Thyroid gland (tissue), 4 donors: ENCODE results near the gene GRIA4. TPM values are rescaled to one million over a fixed set of nuclear protein-coding genes. Genes with fewer than 3 reads are reported as not detected.
"Not testable (repeated sequence)": the region's sequence is repeated elsewhere in the genome, so short reads cannot be mapped to it uniquely, and the experiment has no call there.

Experiments used
- DNase-seq, 2 donors: peaks; one replicate each; pipeline ENCODE4 v3.0.0-alpha.2; 2019
- H3K27ac ChIP-seq, 3 donors: fragments of 200-600 bp; sonication (generic); 1 replicate in 2 of 3; 2 replicates in 1 of 3; pipeline ENCODE4 v1.5.1; 2016 to 2019; ENCODE audit warnings: mild to moderate bottlenecking in 1 of 3, moderate library complexity in 1 of 3
- H3K27me3 ChIP-seq: fragments of 200-600 bp; sonication (generic); one replicate; pipeline ENCODE4 v1.5.1; 2019
- H3K36me3 ChIP-seq, 2 donors: fragments of 200-600 bp; sonication (generic); one replicate each; pipeline ENCODE4 v1.5.1; 2016 to 2019
- H3K4me1 ChIP-seq, 2 donors: fragments of 200-600 bp; sonication (generic); one replicate each; pipeline ENCODE4 v1.5.1; 2017 to 2019
- H3K4me3 ChIP-seq, 3 donors: fragments of 200-600 bp; sonication (generic); replicated peaks in 1 of 3; 1 replicate in 2 of 3; 2 replicates in 1 of 3; pipeline ENCODE4 v1.5.1; 2016; ENCODE audit warnings: mild to moderate bottlenecking in 1 of 3
- H3K9me3 ChIP-seq: fragments of 200-600 bp; sonication (generic); one replicate; pipeline ENCODE4 v1.5.1; 2017
- CTCF ChIP-seq, 6 experiments: fragments of 200-600 bp in 3 of 6; fragments of 450-650 bp in 3 of 6; sonication (generic) in 3 of 6; IDR thresholded peaks; one replicate each; pipeline ENCODE4 v1.5.1; 2016 to 2019; ENCODE audit warnings: antibody characterized with exemption in 6 of 6, mild to moderate bottlenecking in 2 of 6, inconsistent platforms in 1 of 6, moderate library complexity in 1 of 6
- POLR2A ChIP-seq, 2 donors: fragments of 450-650 bp; IDR thresholded peaks; one replicate each; pipeline ENCODE4 v1.6.1; 2017; ENCODE audit warnings: antibody characterized with exemption in 2 of 2, mild to moderate bottlenecking in 2 of 2, moderate library complexity in 1 of 2
- WGBS, 2 donors: methylation state at CpG; one replicate each; pipeline ENCODE4 v1.1.5; 2017; 5-methylcytosine and 5-hydroxymethylcytosine counted together
- intact Hi-C: fragments of 100-400 bp; cut with DNase I; formaldehyde crosslinking; loops from one replicate; pipeline ENCODE4 v1.15.1; 2023
- total RNA-seq, 4 donors: library from RNA; depleted of rRNA; stranded (reverse); fragments of >200 nt; gene quantifications; one replicate each; pipeline ENCODE4 v1.2.3, GENCODE V29; 2016

Gene GRIA4
- total RNA-seq, 4 donors from 2014 or later, result 0.11 TPM; not detected in 3

- intact Hi-C loops, result no loop called here
- no peaks in the 10 kb centered on the region for H3K9me3 ChIP-seq
- peaks cover 4 to 5% of the 10 kb centered on the region in 2 donors for H3K36me3 ChIP-seq
- no peaks in the 10 kb centered on the region for H3K4me1 ChIP-seq
- no peak overlapping the region for H3K4me3 ChIP-seq
- TF ChIP-seq CTCF (IDR thresholded peaks at IDR 0.05) (no peak), POLR2A (IDR thresholded peaks at IDR 0.05) (no peak)
- no peak overlapping the region for H3K27ac ChIP-seq
- DNase-seq, result no peak
- 95% methylated on average over 4 of the region's 4 CpGs for WGBS, 2 donors
- H3K27me3 ChIP-seq, result no peaks in the 10 kb centered on the region
Measured at GRCh38 chr11:106001304-106002012, 391.6 kb downstream of the GRIA4 start.

- H3K4me3 ChIP-seq, H3K27me3 ChIP-seq, H3K9me3 ChIP-seq, DNase-seq, intact Hi-C loops, H3K36me3 ChIP-seq, H3K27ac ChIP-seq, H3K4me1 ChIP-seq: not testable (repeated sequence)
- WGBS, 2 donors, result 92 to 98% methylated on average over 4 of the region's 4 CpGs
Measured at GRCh38 chr11:106003094-106003493, 393.2 kb downstream of the GRIA4 start.

- no peak overlapping the region for H3K27ac ChIP-seq
- peaks cover 13 to 17% of the 10 kb centered on the region in 2 donors for H3K36me3 ChIP-seq
- WGBS, 2 donors, result 89% methylated on average over 2 of the region's 2 CpGs
- H3K4me1 ChIP-seq, result no peaks in the 10 kb centered on the region
- no peak for DNase-seq
- no peak for TF ChIP-seq POLR2A (IDR thresholded peaks at IDR 0.05)
- TF ChIP-seq CTCF (IDR thresholded peaks at IDR 0.05), result no peak
- no peak overlapping the region for H3K4me3 ChIP-seq
- no peaks in the 10 kb centered on the region for H3K9me3 ChIP-seq
- no peaks in the 10 kb centered on the region for H3K27me3 ChIP-seq
- intact Hi-C loops, result no loop called here
Measured at GRCh38 chr11:106011481-106011880, 401.6 kb downstream of the GRIA4 start.

- TF ChIP-seq POLR2A (IDR thresholded peaks at IDR 0.05) (no peak), CTCF (IDR thresholded peaks at IDR 0.05) (no peak)
- intact Hi-C loops, result no loop called here
- H3K4me1 ChIP-seq, result no peaks in the 10 kb centered on the region
- H3K36me3 ChIP-seq, result peaks cover 11 to 17% of the 10 kb centered on the region in 2 donors
- H3K4me3 ChIP-seq, result no peak overlapping the region
- DNase-seq, result no peak
- 72 to 73% methylated on average over 3 of the region's 3 CpGs for WGBS, 2 donors
- no peaks in the 10 kb centered on the region for H3K9me3 ChIP-seq
- no peaks in the 10 kb centered on the region for H3K27me3 ChIP-seq
- H3K27ac ChIP-seq, result no peak overlapping the region
Measured at GRCh38 chr11:106012744-106013143, 402.9 kb downstream of the GRIA4 start.

- intact Hi-C loops, result no loop called here
- TF ChIP-seq CTCF (IDR thresholded peaks at IDR 0.05) (no peak), POLR2A (IDR thresholded peaks at IDR 0.05) (no peak)
- H3K4me1 ChIP-seq, result peaks cover 8 to 9% of the 10 kb centered on the region in 2 donors
- H3K4me3 ChIP-seq, result no peak overlapping the region
- H3K36me3 ChIP-seq, result peaks cover 11 to 17% of the 10 kb centered on the region in 2 donors
- 96 to 97% methylated on average over 2 of the region's 2 CpGs for WGBS, 2 donors
- H3K27ac ChIP-seq, result no peak overlapping the region
- DNase-seq, result no peak
- H3K9me3 ChIP-seq, result no peaks in the 10 kb centered on the region
- no peaks in the 10 kb centered on the region for H3K27me3 ChIP-seq
Measured at GRCh38 chr11:106014035-106014434, 404.2 kb downstream of the GRIA4 start.
